Skin epidermis (tissue), 12 donors: Measurements from ENCODE around the gene OR4D10.
"Not testable (repeated sequence)": the region's sequence is repeated elsewhere in the genome, so short reads cannot be mapped to it uniquely, and the experiment has no call there.

ENCODE experiments used
- H3K27ac ChIP-seq, 21 experiments: fragments of 200-600 bp; sonication (generic) in 11 of 21; one replicate each; pipeline ENCODE4 v1.5.0; 2020; ENCODE audit warnings: mild to moderate bottlenecking in 3 of 21, inconsistent platforms in 2 of 21, moderate library complexity in 2 of 21
- H3K4me3 ChIP-seq, 7 experiments: fragments of 200-600 bp; sonication (generic) in 2 of 7; one replicate each; pipeline ENCODE4 v1.5.0; 2020; ENCODE audit warnings: inconsistent platforms in 2 of 7, mild to moderate bottlenecking in 2 of 7, moderate library complexity in 1 of 7

OR4D10 gene

GRCh38 chr11:59473015-59473414 lies at the start of gene OR4D10:
TSS of gene OR4D10 (plus strand) at chr11:59473315. CDS start at chr11:59477430, 4,115 bp downstream.
- Histone ChIP-seq H3K4me3 (no peak within 1 kb of the TSS), H3K27ac (no peak within 1 kb of the TSS)

DNA sequence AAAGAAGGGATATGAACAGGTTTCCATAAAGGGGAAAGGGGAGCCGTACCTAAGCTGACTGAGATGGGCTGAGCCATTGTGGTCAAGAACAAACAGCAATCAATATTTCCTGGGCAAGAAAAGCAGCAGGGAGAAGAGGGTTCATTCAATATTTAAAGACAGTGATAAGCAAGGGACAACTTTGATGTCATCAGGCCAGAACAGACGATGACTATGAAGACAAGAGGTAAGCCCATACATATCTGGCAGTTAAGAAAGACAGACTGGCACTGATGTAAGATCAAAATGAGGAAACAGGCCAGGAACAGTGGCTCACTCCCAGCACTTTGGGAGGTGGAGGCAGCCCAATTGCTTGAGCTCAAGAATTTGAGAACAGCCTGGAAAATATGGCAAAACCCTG lies 49.3 kb upstream of the OR4D10 start:
- Histone ChIP-seq H3K27ac (no peak overlapping the region), H3K4me3 (no peak overlapping the region)

DNA sequence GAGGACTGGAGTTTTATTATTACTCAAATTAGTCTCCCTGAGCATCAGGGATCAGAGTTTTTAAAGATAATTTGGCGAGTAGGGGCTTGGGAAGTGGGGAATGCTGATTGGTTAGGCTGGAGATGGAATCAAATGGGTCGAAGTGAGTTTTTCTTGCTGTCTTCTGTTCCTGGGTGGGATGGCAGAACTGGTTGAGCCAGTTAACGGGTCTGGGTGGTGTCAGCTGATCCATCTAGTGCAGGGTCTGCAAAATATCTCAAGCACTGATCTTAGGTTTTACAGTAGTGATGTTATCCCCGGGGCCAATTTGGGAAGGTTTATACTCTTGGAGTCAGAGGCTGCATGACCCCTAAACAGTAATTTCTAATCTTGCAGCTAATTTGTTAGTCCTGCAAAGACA lies 48.0 kb upstream of the OR4D10 start:
- Histone ChIP-seq H3K4me3 (no peak overlapping the region), H3K27ac (no peak overlapping the region)

GRCh38 chr11:59426361-59427067 lies 46.6 kb upstream of the OR4D10 start, which contains the start of gene OR5A2:
TSS of gene OR5A2 (minus strand) at chr11:59426413. CDS start at chr11:59422953, 3,460 bp downstream.
- Histone ChIP-seq H3K27ac (no peak within 1 kb of the TSS), H3K4me3 (no peak within 1 kb of the TSS)

GRCh38 chr11:59427068-59427382 lies 46.1 kb upstream of the OR4D10 start:
- H3K4me3 ChIP-seq: no peak overlapping the region
- H3K27ac ChIP-seq: no peak overlapping the region

- H3K27ac ChIP-seq: no peak overlapping the region
- no peak overlapping the region for H3K4me3 ChIP-seq
These were observed 43.1 kb upstream of the OR4D10 start for GRCh38 chr11:59429924-59430516.

DNA sequence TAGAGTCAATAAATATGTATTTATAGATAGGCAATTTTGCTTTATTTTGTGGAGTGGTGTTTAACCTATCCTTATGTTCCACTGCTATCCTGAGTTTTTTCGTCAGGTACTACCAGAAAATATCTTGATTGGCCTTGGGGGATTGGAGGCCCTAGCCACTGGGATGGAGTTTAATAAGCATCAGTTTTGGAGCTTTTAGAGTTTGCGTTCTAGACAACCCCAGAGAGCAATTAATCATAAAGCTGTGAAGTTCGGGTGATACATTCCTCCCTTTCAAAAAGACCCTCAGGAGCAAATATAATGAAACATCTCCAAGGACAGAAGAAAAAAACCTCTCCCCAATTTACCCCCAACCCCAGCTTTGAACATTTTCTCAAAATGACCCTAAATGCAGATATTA lies 36.9 kb upstream of the OR4D10 start, which contains the start of gene OR5A1:
Gene OR5A1 (plus strand): TSS at position 301 of the 400 bp plus-strand sequence. CDS start 6,700 bp downstream, outside the sequence.
- no peak within 1 kb of the TSS for H3K4me3 ChIP-seq
- no peak within 1 kb of the TSS for H3K27ac ChIP-seq

DNA sequence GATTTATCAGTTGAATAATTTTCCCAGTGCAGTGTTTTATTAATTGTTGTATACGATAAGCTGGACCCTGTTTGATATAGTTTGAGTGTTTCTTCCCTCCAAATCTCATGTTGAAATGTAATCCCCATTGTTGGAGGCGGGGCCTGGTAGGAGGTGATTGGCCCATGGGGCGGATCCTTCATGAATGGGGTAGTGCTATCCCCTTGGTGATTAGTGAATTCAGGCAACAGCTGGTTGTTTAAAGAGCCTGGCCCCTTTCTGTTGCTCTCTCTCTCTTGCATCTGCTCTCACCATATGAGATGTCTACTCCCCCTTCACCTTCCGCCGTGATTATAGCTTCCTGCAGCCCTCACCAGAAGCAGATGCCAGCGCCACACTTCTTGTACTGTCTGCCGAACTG lies 35.3 kb upstream of the OR4D10 start:
- no peak overlapping the region for H3K27ac ChIP-seq
- no peak overlapping the region for H3K4me3 ChIP-seq

GRCh38 chr11:59445624-59446023 lies 27.5 kb upstream of the OR4D10 start:
- H3K27ac ChIP-seq, H3K4me3 ChIP-seq: not testable (repeated sequence)

DNA sequence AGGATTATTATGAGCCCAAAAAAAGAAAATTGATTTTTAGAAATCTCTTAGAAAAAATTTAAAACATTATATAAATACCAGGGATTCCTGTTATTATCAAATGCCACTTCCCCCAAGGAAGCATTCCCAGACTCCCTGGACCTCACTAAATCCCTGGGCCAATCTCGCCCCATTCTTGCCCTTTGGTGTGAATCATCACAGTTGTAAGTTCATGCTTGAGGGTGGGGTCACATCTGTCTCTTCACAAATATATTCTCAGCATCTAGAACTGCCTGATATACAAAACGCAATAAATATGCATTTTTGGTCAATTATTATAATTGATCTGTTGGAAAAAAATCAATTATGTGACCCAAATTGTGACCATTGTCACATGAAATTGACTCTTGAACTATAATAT lies 24.6 kb upstream of the OR4D10 start:
- H3K4me3 ChIP-seq: no peak overlapping the region

DNA sequence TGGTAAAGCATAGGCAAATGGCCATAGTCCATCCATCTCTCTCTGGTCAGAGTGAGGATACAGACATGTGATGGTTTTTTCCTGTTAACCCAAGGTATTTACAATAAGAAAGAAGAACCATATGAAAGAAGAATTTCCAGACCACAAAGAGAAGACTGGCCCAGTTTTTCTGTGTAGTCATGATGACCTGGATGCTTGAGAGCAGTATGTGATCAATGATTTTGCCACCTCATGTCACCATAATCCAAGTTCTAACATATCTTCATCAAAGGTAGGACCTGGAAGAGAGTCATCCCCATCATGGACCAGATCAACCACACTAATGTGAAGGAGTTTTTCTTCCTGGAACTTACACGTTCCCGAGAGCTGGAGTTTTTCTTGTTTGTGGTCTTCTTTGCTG lies 16.5 kb upstream of the OR4D10 start, which contains the start of gene OR4D6:
Gene OR4D6 (plus strand): TSS at position 301 of the 400 bp plus-strand sequence. CDS start 0 bp downstream, at position 301.
- Histone ChIP-seq H3K4me3 (no peak within 1 kb of the TSS), H3K27ac (no peak within 1 kb of the TSS)

More for the DNA sequence above, 24.6 kb upstream of the OR4D10 start:
- no peak overlapping the region for H3K27ac ChIP-seq

DNA sequence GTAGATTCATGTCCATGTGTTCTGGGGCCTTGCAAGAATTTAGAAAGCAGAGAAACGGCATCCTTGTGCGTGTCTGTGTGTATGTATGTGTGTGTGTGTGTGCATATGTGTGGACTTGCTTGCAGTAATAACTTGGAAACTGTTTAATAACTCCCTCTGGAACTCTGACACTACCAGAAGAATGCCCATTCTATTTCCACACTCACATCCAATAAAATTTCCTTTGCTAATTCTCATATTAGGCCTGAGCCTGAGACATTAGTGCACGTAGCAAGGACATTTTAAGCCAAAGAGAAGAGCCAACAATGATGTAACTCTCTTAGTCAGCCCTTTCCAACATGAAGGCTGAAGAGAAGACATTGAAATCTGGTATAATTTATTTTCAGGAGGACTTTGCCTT lies 13.2 kb upstream of the OR4D10 start:
- Histone ChIP-seq H3K27ac (no peak overlapping the region), H3K4me3 (no peak overlapping the region)

DNA sequence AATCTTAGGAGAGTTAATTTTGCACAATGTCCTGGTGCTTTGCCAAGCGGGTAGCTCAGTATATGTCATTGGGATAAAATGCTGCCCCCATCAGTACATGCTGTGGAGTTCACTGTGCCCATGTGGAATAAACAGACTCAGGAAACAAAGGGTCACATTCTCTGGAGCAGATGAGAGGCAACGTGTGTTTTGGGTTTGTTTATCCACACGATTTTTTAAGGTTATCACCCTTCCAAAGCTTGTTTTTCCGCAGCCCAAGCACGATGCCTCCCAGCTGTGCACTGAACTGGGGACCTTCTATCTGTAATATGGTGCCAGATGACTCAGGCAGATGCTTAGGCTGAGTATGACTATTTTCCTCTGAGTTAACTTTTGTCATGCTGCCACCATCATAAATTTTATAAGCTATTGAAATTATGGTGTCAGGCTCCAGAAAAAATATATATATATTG lies 9.9 kb upstream of the OR4D10 start:
- H3K27ac ChIP-seq: no peak overlapping the region

GRCh38 chr11:59475176-59475575 lies 2.1 kb downstream of the OR4D10 start:
- no peak overlapping the region for H3K4me3 ChIP-seq
- no peak overlapping the region for H3K27ac ChIP-seq

More for the DNA sequence above, 9.9 kb upstream of the OR4D10 start:
- no peak overlapping the region for H3K4me3 ChIP-seq

DNA sequence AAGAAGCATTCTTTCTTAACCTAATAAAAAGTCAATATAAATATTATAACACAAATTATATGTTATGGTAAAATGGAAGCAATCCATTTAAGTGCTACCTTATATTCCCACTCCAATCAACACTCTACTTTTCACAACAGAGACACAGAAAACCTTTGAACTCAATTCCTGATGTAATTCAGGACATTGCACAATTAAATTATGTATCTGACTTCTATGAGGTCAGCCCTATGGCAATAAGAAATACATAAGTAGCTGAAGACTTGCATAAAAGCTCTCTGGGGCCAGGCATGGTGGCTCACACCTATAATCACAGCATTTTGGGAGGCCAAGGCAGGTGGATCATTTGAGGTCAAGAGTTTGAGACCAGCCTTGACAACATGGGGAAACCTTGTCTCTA lies 6.8 kb downstream of the OR4D10 start:
- Histone ChIP-seq H3K27ac (no peak overlapping the region), H3K4me3 (no peak overlapping the region)

- Histone ChIP-seq H3K4me3 (no peak overlapping the region), H3K27ac (no peak overlapping the region)
These were observed 7.2 kb downstream of the OR4D10 start for GRCh38 chr11:59480359-59480758.

DNA sequence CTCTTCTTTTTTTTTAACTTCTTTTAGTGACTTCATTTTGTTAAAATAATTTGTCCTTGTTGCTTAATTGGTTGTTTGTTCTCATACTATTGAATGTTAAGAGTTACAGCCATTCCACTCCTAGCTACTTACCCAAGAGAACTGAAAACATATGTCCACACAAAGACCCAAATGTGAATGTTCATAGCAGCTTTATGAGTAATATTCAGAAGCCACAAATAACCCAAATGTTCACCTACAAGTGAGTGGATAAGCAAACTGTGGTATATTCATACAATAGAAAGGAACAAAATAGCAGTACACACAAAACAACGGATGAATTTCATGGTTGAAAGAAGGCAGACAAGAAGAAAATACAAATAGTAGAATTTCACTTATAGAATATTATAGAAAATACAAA lies 28.8 kb downstream of the OR4D10 start:
- H3K27ac ChIP-seq: no peak overlapping the region
- H3K4me3 ChIP-seq: no peak overlapping the region

- no peak within 1 kb of the TSS for H3K27ac ChIP-seq
- H3K4me3 ChIP-seq: no peak within 1 kb of the TSS
These were observed 30.2 kb downstream of the OR4D10 start, which contains the start of gene OR4D11 for GRCh38 chr11:59503276-59503675. TSS of gene OR4D11 (plus strand) at chr11:59503576. CDS start at chr11:59503576, 0 bp downstream.

GRCh38 chr11:59510941-59511589 lies 38.0 kb downstream of the OR4D10 start, which contains the start of gene OR4D9:
TSS of gene OR4D9 (plus strand) at chr11:59511539. CDS start at chr11:59514913, 3,374 bp downstream.
- Histone ChIP-seq H3K27ac (peak within 1 kb of the TSS in 2 of 21 experiments; percentile 4 to 49), H3K4me3 (no peak within 1 kb of the TSS)

DNA sequence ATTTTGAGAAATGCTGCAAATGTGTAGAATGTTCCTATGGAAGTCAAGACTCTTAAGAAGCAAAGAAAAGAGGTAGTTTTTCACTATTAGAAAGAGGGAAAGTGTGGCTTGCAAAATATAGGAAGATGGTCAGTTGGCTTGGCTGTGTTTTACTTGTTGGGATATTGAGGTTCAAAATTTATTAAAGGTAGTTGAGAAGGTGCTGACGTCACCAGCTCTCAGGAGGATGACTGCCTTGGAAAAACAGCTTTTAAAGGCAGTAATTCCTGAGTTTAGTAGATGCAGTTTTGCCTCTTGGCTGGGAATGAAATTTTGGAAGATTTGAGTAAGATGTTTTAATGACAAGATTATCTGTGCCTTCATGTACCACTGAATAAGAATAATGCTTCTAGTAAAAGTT lies 38.6 kb downstream of the OR4D10 start:
- H3K4me3 ChIP-seq: no peak overlapping the region
- no peak overlapping the region for H3K27ac ChIP-seq

- not testable (repeated sequence) for H3K4me3 ChIP-seq, H3K27ac ChIP-seq
These were observed 47.0 kb downstream of the OR4D10 start for GRCh38 chr11:59520139-59520538.
